ENCODE data around the gene DOCK7. TPM values are rescaled to one million over a fixed set of nuclear protein-coding genes. Genes with fewer than 3 reads are reported as not detected.

Gene DOCK7
- total and polyA plus RNA-seq, 9 donors: 12.7 to 43.1 (median 38.2) TPM

GRCh38 chr1:62652387-62652786, 35.8 kb downstream of the DOCK7 start:
- Histone ChIP-seq H3K4me3 (no peak overlapping the region), H3K36me3 (no peaks in the 10 kb centered on the region), H3K4me1 (ENCODE audit: insufficient read depth) (no peaks in the 10 kb centered on the region), H3K27ac (no peak overlapping the region), H3K27me3 (no peaks in the 10 kb centered on the region), H3K9me3 (no peaks in the 10 kb centered on the region)
- intact Hi-C loops (cut with DNase I): no loop called here
- TF ChIP-seq CTCF (IDR thresholded peaks at IDR 0.05) (no peak), POLR2A (IDR thresholded peaks at IDR 0.05) (no peak)
- DNase-seq: no peak

GRCh38 chr1:62643283-62643682, 44.9 kb downstream of the DOCK7 start:
- no peaks in the 10 kb centered on the region for H3K27me3 ChIP-seq
- intact Hi-C loops (cut with DNase I): no loop called here
- 97 to 100% (median 98%) methylated on average over 1 of the region's 1 CpG for WGBS, 3 donors
- no peaks in the 10 kb centered on the region for H3K4me1 ChIP-seq (ENCODE audit: insufficient read depth)
- TF ChIP-seq EP300 (IDR thresholded peaks at IDR 0.05): no peak
- no peak for TF ChIP-seq POLR2A (IDR thresholded peaks at IDR 0.05)
- TF ChIP-seq CTCF (IDR thresholded peaks at IDR 0.05): no peak
- no peak for DNase-seq
- no peak overlapping the region for H3K4me3 ChIP-seq
- H3K27ac ChIP-seq: no peak overlapping the region
- no peaks in the 10 kb centered on the region for H3K9me3 ChIP-seq
- H3K36me3 ChIP-seq: no peaks in the 10 kb centered on the region

- 92 to 96% (median 95%) methylated on average over 6 of the region's 6 CpGs for WGBS, 3 donors
- H3K27ac ChIP-seq: no peak overlapping the region
- no peaks in the 10 kb centered on the region for H3K27me3 ChIP-seq
- TF ChIP-seq POLR2A (IDR thresholded peaks at IDR 0.05) (no peak), CTCF (IDR thresholded peaks at IDR 0.05) (no peak), EP300 (IDR thresholded peaks at IDR 0.05) (no peak)
- H3K9me3 ChIP-seq: no peaks in the 10 kb centered on the region
- DNase-seq: no peak
- no peaks in the 10 kb centered on the region for H3K36me3 ChIP-seq
- H3K4me3 ChIP-seq: no peak overlapping the region
- intact Hi-C loops (cut with DNase I): no loop called here
- H3K4me1 ChIP-seq (ENCODE audit: insufficient read depth): no peaks in the 10 kb centered on the region
These were observed 50.6 kb downstream of the DOCK7 start for GRCh38 chr1:62637392-62638105.

GRCh38 chr1:62628506-62628905, 59.7 kb downstream of the DOCK7 start:
- Histone ChIP-seq H3K36me3 (no peaks in the 10 kb centered on the region), H3K27ac (no peak overlapping the region), H3K9me3 (no peaks in the 10 kb centered on the region), H3K27me3 (no peaks in the 10 kb centered on the region), H3K4me1 (ENCODE audit: insufficient read depth) (no peaks in the 10 kb centered on the region), H3K4me3 (no peak overlapping the region)
- 97 to 98% (median 98%) methylated on average over 1 of the region's 1 CpG for WGBS, 3 donors
- no peak for DNase-seq
- no peak for TF ChIP-seq EP300 (IDR thresholded peaks at IDR 0.05)
- TF ChIP-seq POLR2A (IDR thresholded peaks at IDR 0.05): no peak
- no peak for TF ChIP-seq CTCF (IDR thresholded peaks at IDR 0.05)
- intact Hi-C loops (cut with DNase I): no loop called here

All from ovary (tissue), 9 donors.